GM08714 (cell line): ENCODE data around the gene CRIM1.
A peak's percentile ranks its signal among the peaks of the same experiment; 100 is the strongest.

Source experiments
- H3K4me3 ChIP-seq: fragments of 200-500 bp; sonication (Bioruptor generic); 2 replicates; pipeline ENCODE4 v1.5.1; 2014; ENCODE audit warnings: mild to moderate bottlenecking, low read length, inconsistent platforms
- ZNF274 ChIP-seq: IDR thresholded peaks from 2 replicates; pipeline ENCODE4 v1.6.1; 2012; ENCODE audit warnings: mild to moderate bottlenecking, low read depth, low read length

The CRIM1 gene

GRCh38 chr2:36446294-36446693 lies 90.7 kb downstream of the CRIM1 start:
- TF ChIP-seq ZNF274: no peak
- no peak overlapping the region for H3K4me3 ChIP-seq

GRCh38 chr2:36449213-36449612 lies 93.6 kb downstream of the CRIM1 start:
- no peak for TF ChIP-seq ZNF274
- H3K4me3 ChIP-seq: no peak overlapping the region

- TF ChIP-seq ZNF274: no peak
- H3K4me3 ChIP-seq: no peak overlapping the region
Observed at GRCh38 chr2:36449943-36450392, 94.4 kb downstream of the CRIM1 start.

GRCh38 chr2:36450466-36451196 lies 95.1 kb downstream of the CRIM1 start:
- H3K4me3 ChIP-seq: no peak overlapping the region
- no peak for TF ChIP-seq ZNF274

- no peak overlapping the region for H3K4me3 ChIP-seq
- no peak for TF ChIP-seq ZNF274
Observed at GRCh38 chr2:36451512-36451911, 95.9 kb downstream of the CRIM1 start.

- TF ChIP-seq ZNF274: no peak
- no peak overlapping the region for H3K4me3 ChIP-seq
Observed at GRCh38 chr2:36452260-36452659, 96.7 kb downstream of the CRIM1 start.

GRCh38 chr2:36453652-36454051 lies 98.1 kb downstream of the CRIM1 start:
- no peak for TF ChIP-seq ZNF274
- H3K4me3 ChIP-seq: no peak overlapping the region

GRCh38 chr2:36455011-36455410 lies 99.4 kb downstream of the CRIM1 start:
- H3K4me3 ChIP-seq: no peak overlapping the region
- no peak for TF ChIP-seq ZNF274

- H3K4me3 ChIP-seq: no peak overlapping the region
- TF ChIP-seq ZNF274: no peak
Observed at GRCh38 chr2:36455788-36456187, 100.2 kb downstream of the CRIM1 start.

- H3K4me3 ChIP-seq: no peak overlapping the region
- no peak for TF ChIP-seq ZNF274
Observed at GRCh38 chr2:36456227-36457175, 100.9 kb downstream of the CRIM1 start.

- TF ChIP-seq ZNF274: no peak
- no peak overlapping the region for H3K4me3 ChIP-seq
Observed at GRCh38 chr2:36458106-36458505, 102.5 kb downstream of the CRIM1 start.

GRCh38 chr2:36459725-36460137 lies 104.2 kb downstream of the CRIM1 start:
- no peak overlapping the region for H3K4me3 ChIP-seq

GRCh38 chr2:36461039-36461681 lies 105.6 kb downstream of the CRIM1 start:
- peak overlapping the region; percentile 20; the same call in 1 of the 2 replicates for H3K4me3 ChIP-seq
- TF ChIP-seq ZNF274: no peak

More at GRCh38 chr2:36459725-36460137, 104.2 kb downstream of the CRIM1 start:
- no peak for TF ChIP-seq ZNF274

GRCh38 chr2:36462311-36462935 lies 106.8 kb downstream of the CRIM1 start:
- H3K4me3 ChIP-seq: no peak overlapping the region
- TF ChIP-seq ZNF274: no peak
